HG03135 (cell line): ENCODE measurements around the gene OXA1L.
"Not testable (repeated sequence)": the region's sequence is repeated elsewhere in the genome, so short reads cannot be mapped to it uniquely, and the experiment has no call there.

Experiments used
- ATAC-seq: cut with Tn5 transposase; IDR thresholded peaks from one replicate; pipeline ENCODE4 v1.9.1; 2021; ENCODE audit warnings: mild to moderate bottlenecking, moderate library complexity; ENCODE audit not compliant: unreplicated experiment

OXA1L gene

DNA sequence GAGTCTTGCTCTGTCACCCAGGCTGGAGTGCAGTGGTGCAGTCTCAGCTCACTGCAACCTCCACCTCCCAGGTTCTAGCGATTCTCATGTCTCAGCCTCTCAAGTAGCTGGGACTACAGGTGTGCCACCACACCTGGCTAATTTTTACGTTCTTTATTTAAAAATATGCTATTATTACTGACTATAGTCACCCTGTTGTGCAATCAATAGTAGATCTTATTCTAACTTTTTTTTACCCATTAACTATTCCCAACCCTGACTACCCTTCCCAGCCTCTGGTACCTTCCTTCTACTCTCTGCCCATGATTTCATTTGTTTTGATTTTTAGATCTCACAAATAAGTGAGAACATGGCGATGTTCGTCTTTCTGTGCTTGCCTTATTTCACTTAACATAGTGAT, 2.5 kb downstream of the OXA1L start:
- no peak for ATAC-seq

DNA sequence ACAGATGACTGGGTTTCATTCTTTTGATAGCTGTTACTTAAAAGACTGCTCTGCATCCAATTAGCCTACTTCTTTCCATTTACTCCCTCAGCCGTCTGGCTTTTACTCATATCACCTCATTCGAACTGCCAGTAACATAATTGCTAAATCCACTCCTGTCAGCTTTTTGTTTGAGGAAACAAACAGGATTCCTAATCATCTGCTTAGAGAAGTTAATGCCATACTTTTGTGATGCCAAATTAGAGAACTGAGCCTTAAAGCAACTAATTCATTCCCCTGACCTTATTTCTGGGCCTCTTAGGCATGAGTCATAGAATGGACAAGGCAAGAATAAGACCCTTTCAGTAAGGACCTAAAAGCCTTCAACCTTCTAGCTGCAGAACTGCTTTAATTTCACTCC, 2.9 kb downstream of the OXA1L start:
- ATAC-seq, result no peak

- no peak for ATAC-seq
Measured at GRCh38 chr14:22770481-22771187, 4.1 kb downstream of the OXA1L start.

GRCh38 chr14:22772725-22773124, 6.2 kb downstream of the OXA1L start:
- no peak for ATAC-seq

DNA sequence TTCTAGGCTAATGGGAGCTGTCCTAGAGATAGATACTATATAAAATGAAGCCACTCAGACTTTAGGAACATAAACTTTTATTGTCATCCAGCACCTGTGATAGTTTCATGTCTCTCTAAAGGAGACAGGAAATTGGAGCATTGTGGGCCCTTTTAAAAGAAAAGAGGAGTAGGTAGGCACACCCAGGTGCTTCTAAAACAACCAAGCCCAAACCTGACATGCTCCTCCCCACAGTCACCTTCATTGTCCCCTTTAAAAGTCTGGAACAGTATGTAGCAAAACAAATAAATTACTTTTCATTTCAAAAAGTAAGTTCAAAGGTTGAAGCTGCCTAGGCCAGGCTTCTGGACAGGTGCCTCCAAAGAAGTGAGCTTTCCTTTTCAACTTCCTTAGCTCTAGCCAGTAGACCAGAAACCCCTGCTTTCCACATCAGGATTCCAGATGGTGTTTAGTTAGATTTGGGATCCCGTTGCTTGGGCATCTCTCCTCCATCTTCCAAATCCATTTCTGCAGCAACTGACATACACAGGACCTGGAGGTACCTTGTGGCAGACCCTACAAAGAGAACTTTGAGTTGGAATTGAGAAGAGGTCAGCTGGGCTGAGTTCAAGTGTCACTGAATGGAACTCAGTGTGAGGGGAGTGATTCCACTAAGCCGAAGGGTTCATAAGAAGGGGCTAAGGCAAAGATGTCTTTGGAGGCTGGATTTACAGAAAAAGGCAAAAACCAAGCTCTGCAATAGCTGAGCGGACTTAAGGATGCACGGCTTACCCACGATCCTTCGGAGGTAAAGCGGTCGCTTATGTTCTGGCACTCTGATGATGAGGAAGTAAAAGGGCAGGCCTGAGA, 6.9 kb downstream of the OXA1L start:
- ATAC-seq, result no peak

- ATAC-seq, result no peak
Measured at GRCh38 chr14:22774011-22774706, 7.7 kb downstream of the OXA1L start.

- ATAC-seq, result no peak
Measured at GRCh38 chr14:22776215-22776614, 9.7 kb downstream of the OXA1L start.

DNA sequence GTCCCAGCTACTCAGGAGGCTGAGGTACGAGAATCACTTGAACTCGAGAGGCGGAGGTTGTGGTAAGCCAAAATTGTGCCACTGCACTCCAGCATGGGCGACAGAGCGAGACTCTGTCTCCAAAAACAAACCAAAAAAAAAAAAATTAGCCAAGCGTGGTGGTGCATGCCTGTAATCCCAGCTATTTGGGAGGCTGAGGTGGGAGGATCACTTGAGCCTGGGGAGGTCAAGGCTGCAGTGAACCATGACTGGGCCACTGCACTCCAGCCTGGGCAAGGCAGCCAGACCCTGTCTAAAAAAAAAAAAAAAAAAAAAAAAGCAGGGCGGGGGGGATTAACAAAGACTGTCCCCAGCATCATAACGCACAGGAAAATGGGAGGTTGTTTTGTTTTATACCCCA, 10.4 kb downstream of the OXA1L start:
- ATAC-seq, result not testable (repeated sequence)

DNA sequence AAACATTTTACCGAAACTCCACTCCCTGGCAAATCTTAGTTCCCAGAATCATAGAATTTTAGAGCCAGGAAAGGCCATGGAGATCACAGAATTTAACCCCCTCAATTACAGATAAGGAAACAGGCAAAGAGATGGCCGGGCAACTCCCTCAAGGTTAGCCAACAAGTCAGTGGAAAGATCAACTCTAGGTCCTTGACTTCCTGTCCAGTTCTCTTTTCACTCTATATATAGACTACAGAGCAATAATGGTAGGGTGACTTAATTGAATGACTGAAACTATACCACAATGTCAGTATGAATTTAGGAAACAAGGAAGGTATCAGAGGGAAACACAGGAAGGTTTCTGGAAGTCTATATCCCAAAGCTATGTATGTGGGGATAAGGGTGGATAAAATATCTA, 11.6 kb downstream of the OXA1L start:
- no peak for ATAC-seq

GRCh38 chr14:22780105-22780679, 13.7 kb downstream of the OXA1L start:
- ATAC-seq, result no peak

DNA sequence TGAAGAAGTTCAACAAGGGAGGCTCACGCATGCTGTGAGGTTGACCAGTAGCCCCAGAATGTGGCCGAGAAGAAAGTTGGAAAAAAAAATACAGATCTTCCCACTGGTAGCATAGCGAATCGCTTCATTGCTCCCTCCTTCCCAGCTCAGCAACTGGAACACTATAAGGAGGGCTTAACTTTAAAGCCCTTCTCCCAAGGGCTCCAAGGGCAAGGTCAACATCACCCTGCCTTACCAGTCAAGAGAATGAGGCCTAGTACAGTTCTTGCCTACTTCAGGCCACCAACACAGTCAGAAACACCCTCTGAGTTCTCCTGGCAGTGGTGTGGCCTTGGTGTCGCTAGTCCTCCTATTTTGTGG, 14.4 kb downstream of the OXA1L start:
- no peak for ATAC-seq

- ATAC-seq, result no peak
Measured at GRCh38 chr14:22781301-22781991, 15.0 kb downstream of the OXA1L start.

DNA sequence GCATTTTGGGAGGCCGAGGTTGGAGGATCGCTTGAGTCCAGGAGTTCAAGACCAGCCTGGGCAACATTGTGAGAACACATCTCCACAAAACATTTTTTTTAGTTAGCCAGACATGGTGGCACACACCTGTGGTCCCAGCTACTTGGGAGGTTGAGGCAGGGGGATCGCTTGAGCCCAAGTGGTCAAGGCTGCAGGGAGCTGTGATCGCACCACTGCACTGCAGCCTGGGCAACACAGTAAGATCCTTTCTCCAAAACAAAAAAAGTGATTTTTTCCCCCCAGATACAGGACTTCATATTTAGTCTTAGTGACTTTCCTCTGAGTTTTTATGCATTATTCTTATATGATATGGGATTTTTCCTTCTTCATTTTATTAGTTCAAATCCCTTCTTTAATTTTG, 20.2 kb downstream of the OXA1L start:
- no peak for ATAC-seq

GRCh38 chr14:22791301-22791700, 24.8 kb downstream of the OXA1L start:
- no peak for ATAC-seq

DNA sequence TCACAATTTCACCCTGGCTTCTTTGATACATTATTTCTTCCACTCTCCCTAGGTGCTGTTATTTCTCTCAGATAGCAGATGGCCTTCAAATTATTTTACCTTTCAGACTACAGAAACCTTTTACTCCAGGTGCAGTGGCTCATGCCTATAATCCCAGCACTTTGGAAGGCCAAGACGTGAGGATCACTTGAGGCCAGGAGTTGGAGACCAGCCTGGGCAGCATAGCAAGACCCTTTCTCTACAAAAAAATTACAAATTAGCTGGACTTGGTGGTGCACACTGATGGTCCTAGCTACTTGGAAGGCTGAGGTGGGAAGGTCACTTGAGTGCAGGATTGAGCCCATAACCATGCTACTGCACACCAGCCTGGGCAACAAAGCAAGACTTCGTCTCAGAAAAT, 25.7 kb downstream of the OXA1L start:
- ATAC-seq, result no peak

- not testable (repeated sequence) for ATAC-seq
Measured at GRCh38 chr14:22793550-22793949, 27.1 kb downstream of the OXA1L start.

- no peak for ATAC-seq
Measured at GRCh38 chr14:22793976-22794375, 27.5 kb downstream of the OXA1L start.

DNA sequence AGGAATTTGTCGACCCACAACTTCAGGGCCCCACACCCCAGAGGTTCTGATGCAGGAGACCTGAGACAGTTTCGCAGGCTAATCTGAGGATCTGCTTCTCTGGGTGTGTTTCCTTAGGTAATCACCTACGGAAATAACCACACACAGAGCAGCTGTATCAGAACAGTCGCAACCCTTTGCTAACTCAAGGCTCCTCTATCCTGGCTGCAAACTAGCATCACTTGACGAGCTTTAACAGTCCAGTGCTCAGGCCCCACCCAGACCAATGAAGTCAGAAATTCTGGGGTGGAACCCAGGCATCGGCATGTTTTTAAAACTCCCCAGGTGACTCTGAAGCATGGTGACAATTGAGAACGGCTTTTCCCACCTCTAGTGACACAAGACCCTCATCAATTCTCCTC, 28.1 kb downstream of the OXA1L start:
- no peak for ATAC-seq

- ATAC-seq, result no peak
Measured at GRCh38 chr14:22796087-22796707, 29.7 kb downstream of the OXA1L start.
